ENCODE results near the gene DISP2.

Gene DISP2

DNA sequence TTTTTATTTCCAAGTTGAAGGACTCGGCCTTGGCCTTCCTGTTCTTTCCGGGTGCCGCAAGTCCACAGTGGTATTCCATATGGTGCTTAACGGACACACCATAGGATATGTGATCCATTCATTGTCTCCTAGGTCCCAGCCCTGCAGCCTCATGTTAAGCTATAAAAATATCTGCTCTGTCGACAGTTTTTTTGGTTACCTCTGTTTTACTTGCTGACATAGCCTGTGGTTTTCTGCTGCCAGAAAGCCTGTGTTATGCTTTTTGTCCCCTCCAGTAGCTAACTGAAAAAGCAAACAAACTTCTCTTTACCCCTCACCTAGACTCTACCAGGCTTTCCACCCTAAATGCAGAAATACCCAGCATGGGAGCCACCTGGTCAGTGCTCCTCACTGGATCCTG, 29.3 kb upstream of the DISP2 start:
- TF ChIP-seq, protein P1, sequence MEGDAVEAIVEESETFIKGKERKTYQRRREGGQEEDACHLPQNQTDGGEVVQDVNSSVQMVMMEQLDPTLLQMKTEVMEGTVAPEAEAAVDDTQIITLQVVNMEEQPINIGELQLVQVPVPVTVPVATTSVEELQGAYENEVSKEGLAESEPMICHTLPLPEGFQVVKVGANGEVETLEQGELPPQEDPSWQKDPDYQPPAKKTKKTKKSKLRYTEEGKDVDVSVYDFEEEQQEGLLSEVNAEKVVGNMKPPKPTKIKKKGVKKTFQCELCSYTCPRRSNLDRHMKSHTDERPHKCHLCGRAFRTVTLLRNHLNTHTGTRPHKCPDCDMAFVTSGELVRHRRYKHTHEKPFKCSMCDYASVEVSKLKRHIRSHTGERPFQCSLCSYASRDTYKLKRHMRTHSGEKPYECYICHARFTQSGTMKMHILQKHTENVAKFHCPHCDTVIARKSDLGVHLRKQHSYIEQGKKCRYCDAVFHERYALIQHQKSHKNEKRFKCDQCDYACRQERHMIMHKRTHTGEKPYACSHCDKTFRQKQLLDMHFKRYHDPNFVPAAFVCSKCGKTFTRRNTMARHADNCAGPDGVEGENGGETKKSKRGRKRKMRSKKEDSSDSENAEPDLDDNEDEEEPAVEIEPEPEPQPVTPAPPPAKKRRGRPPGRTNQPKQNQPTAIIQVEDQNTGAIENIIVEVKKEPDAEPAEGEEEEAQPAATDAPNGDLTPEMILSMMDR (IDR thresholded peaks at IDR 0.05; ENCODE audit: borderline replicate concordance, extremely low read depth, low read length, poor library complexity, severe bottlenecking) = no peak
- TF ChIP-seq EZH2 (IDR thresholded peaks at IDR 0.05; ENCODE audit: borderline replicate concordance, low read depth, low read length, severe bottlenecking) = no peak
- Histone ChIP-seq H3K4me3 (ENCODE audit: low read depth in 1 of 2, low read length in 2 of 2) (no peak overlapping the region), H2AFZ (ENCODE audit: low read depth, low read length) (no peak overlapping the region), H3K27ac (ENCODE audit: low read length) (no peak overlapping the region), H3K27me3 (ENCODE audit: insufficient read depth, low read length, poor library complexity) (no peaks in the 10 kb centered on the region), H3K4me1 (ENCODE audit: insufficient read depth, low read length) (peaks cover 24% of the 10 kb centered on the region), H3K36me3 (ENCODE audit: insufficient read depth, low read length) (peaks cover 5% of the 10 kb centered on the region; the same call in 1 of the 2 replicates), H3K4me2 (ENCODE audit: insufficient read depth, low read length) (no peak overlapping the region), H3K9me3 (ENCODE audit: insufficient read depth, low read length, severe bottlenecking) (no peaks in the 10 kb centered on the region), H4K20me1 (ENCODE audit: insufficient read depth, low read length) (no peaks in the 10 kb centered on the region), H3K79me2 (ENCODE audit: insufficient read depth, low read length) (no peaks in the 10 kb centered on the region), H3K9ac (ENCODE audit: low read depth, low read length) (no peak overlapping the region)
- DNase-seq (no peak), ATAC-seq (ENCODE audit: insufficient read depth, low read depth) (no peak)

GRCh38 chr15:40329804-40330203, 28.2 kb upstream of the DISP2 start:
- no peak for ATAC-seq (ENCODE audit: insufficient read depth, low read depth)
- Histone ChIP-seq H3K9me3 (ENCODE audit: insufficient read depth, low read length, severe bottlenecking) (no peaks in the 10 kb centered on the region), H3K4me1 (ENCODE audit: insufficient read depth, low read length) (peaks cover 25% of the 10 kb centered on the region), H3K36me3 (ENCODE audit: insufficient read depth, low read length) (peaks cover 5% of the 10 kb centered on the region; the same call in 1 of the 2 replicates), H3K27ac (ENCODE audit: low read length) (no peak overlapping the region), H3K27me3 (ENCODE audit: insufficient read depth, low read length, poor library complexity) (no peaks in the 10 kb centered on the region), H4K20me1 (ENCODE audit: insufficient read depth, low read length) (no peaks in the 10 kb centered on the region), H2AFZ (ENCODE audit: low read depth, low read length) (no peak overlapping the region), H3K4me3 (ENCODE audit: low read depth in 1 of 2, low read length in 2 of 2) (no peak overlapping the region), H3K79me2 (ENCODE audit: insufficient read depth, low read length) (no peaks in the 10 kb centered on the region), H3K4me2 (ENCODE audit: insufficient read depth, low read length) (no peak overlapping the region), H3K9ac (ENCODE audit: low read depth, low read length) (no peak overlapping the region)
- no peak for DNase-seq
- TF ChIP-seq, protein P1 (IDR thresholded peaks at IDR 0.05; ENCODE audit: borderline replicate concordance, extremely low read depth, low read length, poor library complexity, severe bottlenecking) = no peak
- no peak for TF ChIP-seq EZH2 (IDR thresholded peaks at IDR 0.05; ENCODE audit: borderline replicate concordance, low read depth, low read length, severe bottlenecking)

GRCh38 chr15:40330368-40330836, 27.6 kb upstream of the DISP2 start:
- peaks cover 24% of the 10 kb centered on the region for H3K4me1 ChIP-seq (ENCODE audit: insufficient read depth, low read length)
- H3K79me2 ChIP-seq (ENCODE audit: insufficient read depth, low read length) = no peaks in the 10 kb centered on the region
- no peak for ATAC-seq (ENCODE audit: insufficient read depth, low read depth)
- no peaks in the 10 kb centered on the region for H4K20me1 ChIP-seq (ENCODE audit: insufficient read depth, low read length)
- no peaks in the 10 kb centered on the region for H3K27me3 ChIP-seq (ENCODE audit: insufficient read depth, low read length, poor library complexity)
- H2AFZ ChIP-seq (ENCODE audit: low read depth, low read length) = no peak overlapping the region
- no peak for TF ChIP-seq EZH2 (IDR thresholded peaks at IDR 0.05; ENCODE audit: borderline replicate concordance, low read depth, low read length, severe bottlenecking)
- TF ChIP-seq, protein P1 (IDR thresholded peaks at IDR 0.05; ENCODE audit: borderline replicate concordance, extremely low read depth, low read length, poor library complexity, severe bottlenecking) = no peak
- H3K4me3 ChIP-seq (ENCODE audit: low read depth in 1 of 2, low read length in 2 of 2) = no peak overlapping the region
- no peak overlapping the region for H3K27ac ChIP-seq (ENCODE audit: low read length)
- H3K4me2 ChIP-seq (ENCODE audit: insufficient read depth, low read length) = no peak overlapping the region
- H3K9ac ChIP-seq (ENCODE audit: low read depth, low read length) = no peak overlapping the region
- H3K9me3 ChIP-seq (ENCODE audit: insufficient read depth, low read length, severe bottlenecking) = no peaks in the 10 kb centered on the region
- H3K36me3 ChIP-seq (ENCODE audit: insufficient read depth, low read length) = peaks cover 5% of the 10 kb centered on the region; the same call in 1 of the 2 replicates
- DNase-seq = no peak
